ENCODE measurements around the gene CCDC15.
"Not testable (repeated sequence)": the region's sequence is repeated elsewhere in the genome, so short reads cannot be mapped to it uniquely, and the experiment has no call there.

DNA sequence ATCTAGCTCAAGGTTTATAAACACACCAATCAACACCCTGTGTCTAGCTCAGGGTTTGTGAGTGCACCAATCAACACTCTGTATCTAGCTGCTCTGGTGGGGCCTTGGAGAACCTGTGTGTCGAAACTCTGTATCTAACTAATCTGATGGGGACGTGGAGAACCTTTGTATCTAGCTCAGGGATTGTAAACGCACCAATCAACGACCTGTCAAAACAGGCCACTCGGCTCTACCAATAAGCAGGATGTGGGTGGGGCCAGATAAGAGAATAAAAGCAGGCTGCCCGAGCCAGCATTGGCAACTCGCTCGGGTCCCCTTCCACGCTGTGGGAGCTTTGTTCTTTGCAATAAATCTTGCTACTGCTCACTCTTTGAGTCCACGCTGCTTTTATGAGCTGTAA lies 136.1 kb downstream of the CCDC15 start:
- TF ChIP-seq, protein P1, sequence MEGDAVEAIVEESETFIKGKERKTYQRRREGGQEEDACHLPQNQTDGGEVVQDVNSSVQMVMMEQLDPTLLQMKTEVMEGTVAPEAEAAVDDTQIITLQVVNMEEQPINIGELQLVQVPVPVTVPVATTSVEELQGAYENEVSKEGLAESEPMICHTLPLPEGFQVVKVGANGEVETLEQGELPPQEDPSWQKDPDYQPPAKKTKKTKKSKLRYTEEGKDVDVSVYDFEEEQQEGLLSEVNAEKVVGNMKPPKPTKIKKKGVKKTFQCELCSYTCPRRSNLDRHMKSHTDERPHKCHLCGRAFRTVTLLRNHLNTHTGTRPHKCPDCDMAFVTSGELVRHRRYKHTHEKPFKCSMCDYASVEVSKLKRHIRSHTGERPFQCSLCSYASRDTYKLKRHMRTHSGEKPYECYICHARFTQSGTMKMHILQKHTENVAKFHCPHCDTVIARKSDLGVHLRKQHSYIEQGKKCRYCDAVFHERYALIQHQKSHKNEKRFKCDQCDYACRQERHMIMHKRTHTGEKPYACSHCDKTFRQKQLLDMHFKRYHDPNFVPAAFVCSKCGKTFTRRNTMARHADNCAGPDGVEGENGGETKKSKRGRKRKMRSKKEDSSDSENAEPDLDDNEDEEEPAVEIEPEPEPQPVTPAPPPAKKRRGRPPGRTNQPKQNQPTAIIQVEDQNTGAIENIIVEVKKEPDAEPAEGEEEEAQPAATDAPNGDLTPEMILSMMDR (conservative IDR thresholded peaks at IDR 0.05; ENCODE audit: low read depth, low read length), result not testable (repeated sequence)
- not testable (repeated sequence) for TF ChIP-seq EZH2 (IDR thresholded peaks at IDR 0.05; ENCODE audit: low read length, unreplicated experiment); EZH2phosphoT487 (IDR thresholded peaks at IDR 0.05; ENCODE audit: borderline replicate concordance, low read length)

Measured in PC-3 (cell line).